ENCODE results near the gene SLC35F4. TPM values are rescaled to one million over a fixed set of nuclear protein-coding genes. Genes with fewer than 3 reads are reported as not detected.
A peak's percentile ranks its signal among the peaks of the same experiment; 100 is the strongest.

Gene SLC35F4
- total RNA-seq, 1 experiment from 2014 or later = not detected

DNA sequence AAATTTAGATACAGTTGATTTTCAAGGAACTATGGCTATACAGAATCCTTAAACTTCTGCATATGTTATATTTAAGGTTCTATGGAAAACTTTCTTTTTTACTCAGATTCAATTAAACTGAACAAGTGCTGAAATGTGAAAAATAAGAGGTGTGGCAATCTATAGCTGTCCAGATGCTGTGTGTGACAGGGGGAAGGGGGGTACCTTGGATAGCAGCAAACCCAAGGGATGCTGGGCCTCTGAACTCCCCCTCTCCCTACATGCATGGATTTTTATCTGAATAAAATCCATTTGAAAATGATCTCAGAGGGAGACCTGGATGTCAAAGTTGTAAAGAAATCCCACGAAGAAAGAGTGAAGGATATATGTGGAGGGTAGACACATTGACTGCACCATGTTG, 289.4 kb downstream of the SLC35F4 start:
- no peak for TF ChIP-seq EZH2 (IDR thresholded peaks at IDR 0.05; ENCODE audit: borderline replicate concordance, low read depth, low read length, poor library complexity, severe bottlenecking)
- TF ChIP-seq, protein P1, sequence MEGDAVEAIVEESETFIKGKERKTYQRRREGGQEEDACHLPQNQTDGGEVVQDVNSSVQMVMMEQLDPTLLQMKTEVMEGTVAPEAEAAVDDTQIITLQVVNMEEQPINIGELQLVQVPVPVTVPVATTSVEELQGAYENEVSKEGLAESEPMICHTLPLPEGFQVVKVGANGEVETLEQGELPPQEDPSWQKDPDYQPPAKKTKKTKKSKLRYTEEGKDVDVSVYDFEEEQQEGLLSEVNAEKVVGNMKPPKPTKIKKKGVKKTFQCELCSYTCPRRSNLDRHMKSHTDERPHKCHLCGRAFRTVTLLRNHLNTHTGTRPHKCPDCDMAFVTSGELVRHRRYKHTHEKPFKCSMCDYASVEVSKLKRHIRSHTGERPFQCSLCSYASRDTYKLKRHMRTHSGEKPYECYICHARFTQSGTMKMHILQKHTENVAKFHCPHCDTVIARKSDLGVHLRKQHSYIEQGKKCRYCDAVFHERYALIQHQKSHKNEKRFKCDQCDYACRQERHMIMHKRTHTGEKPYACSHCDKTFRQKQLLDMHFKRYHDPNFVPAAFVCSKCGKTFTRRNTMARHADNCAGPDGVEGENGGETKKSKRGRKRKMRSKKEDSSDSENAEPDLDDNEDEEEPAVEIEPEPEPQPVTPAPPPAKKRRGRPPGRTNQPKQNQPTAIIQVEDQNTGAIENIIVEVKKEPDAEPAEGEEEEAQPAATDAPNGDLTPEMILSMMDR (conservative IDR thresholded peaks at IDR 0.05; ENCODE audit: low read depth, low read length) = no peak
- no peak for DNase-seq (ENCODE audit: low spot score)
- H3K4me1 ChIP-seq (ENCODE audit: insufficient read depth, low read length, poor library complexity, severe bottlenecking) = peaks cover 4% of the 10 kb centered on the region
- POLR2A ChIA-PET (ENCODE audit: low non-redundant PET) = no interaction called here
- CTCF ChIA-PET = no interaction called here
- H3K36me3 ChIP-seq (ENCODE audit: insufficient read depth, low read length, poor library complexity, severe bottlenecking) = no peaks in the 10 kb centered on the region
- intact Hi-C loops (cut with micrococcal nuclease; ENCODE audit: unreplicated experiment) = no loop called here
- H3K27ac ChIP-seq (ENCODE audit: low read depth, low read length, poor library complexity, severe bottlenecking) = no peak overlapping the region
- no TSS peak for BruUV-seq (replicated peaks)
- no peak overlapping the region for H3K4me3 ChIP-seq (ENCODE audit: low read depth, low read length, poor library complexity, severe bottlenecking)
- H3K9me3 ChIP-seq (ENCODE audit: low read depth, low read length, poor library complexity, severe bottlenecking) = no peaks in the 10 kb centered on the region
- H3K27me3 ChIP-seq (replicated peaks; ENCODE audit: insufficient read depth, low read depth, low read length, poor library complexity) = no peaks in the 10 kb centered on the region

DNA sequence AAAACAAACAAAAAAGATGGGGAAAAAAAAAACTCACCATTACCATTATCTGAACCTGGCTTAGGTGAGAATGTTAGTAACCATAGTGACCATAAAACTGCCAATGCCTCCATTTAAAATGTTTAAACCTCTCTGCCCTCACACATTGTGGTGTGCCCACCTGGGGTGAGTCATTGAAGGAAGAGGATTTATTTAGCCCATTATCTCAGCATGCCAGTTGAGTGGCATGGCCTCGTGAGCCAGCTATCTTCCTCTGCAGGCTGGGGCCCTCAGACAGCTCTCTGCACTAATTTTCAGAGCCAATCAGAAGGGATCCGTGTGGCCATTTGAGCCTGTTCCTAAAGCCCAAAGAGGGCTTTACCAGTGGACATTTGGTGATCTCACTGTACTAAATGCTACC, 290.4 kb downstream of the SLC35F4 start:
- TF ChIP-seq, protein P1 (conservative IDR thresholded peaks at IDR 0.05; ENCODE audit: low read depth, low read length) = no peak
- no peak for TF ChIP-seq EZH2 (IDR thresholded peaks at IDR 0.05; ENCODE audit: borderline replicate concordance, low read depth, low read length, poor library complexity, severe bottlenecking)
- no peak overlapping the region for H3K27ac ChIP-seq (ENCODE audit: low read depth, low read length, poor library complexity, severe bottlenecking)
- H3K4me3 ChIP-seq (ENCODE audit: low read depth, low read length, poor library complexity, severe bottlenecking) = no peak overlapping the region
- DNase-seq (ENCODE audit: low spot score) = peak; percentile 28
- intact Hi-C loops (cut with micrococcal nuclease; ENCODE audit: unreplicated experiment) = no loop called here
- no peaks in the 10 kb centered on the region for H3K36me3 ChIP-seq (ENCODE audit: insufficient read depth, low read length, poor library complexity, severe bottlenecking)
- POLR2A ChIA-PET (ENCODE audit: low non-redundant PET) = no interaction called here
- BruUV-seq (replicated peaks) = no TSS peak
- no peaks in the 10 kb centered on the region for H3K9me3 ChIP-seq (ENCODE audit: low read depth, low read length, poor library complexity, severe bottlenecking)
- no peaks in the 10 kb centered on the region for H3K27me3 ChIP-seq (replicated peaks; ENCODE audit: insufficient read depth, low read depth, low read length, poor library complexity)
- H3K4me1 ChIP-seq (ENCODE audit: insufficient read depth, low read length, poor library complexity, severe bottlenecking) = peaks cover 4% of the 10 kb centered on the region
- CTCF ChIA-PET = no interaction called here

DNA sequence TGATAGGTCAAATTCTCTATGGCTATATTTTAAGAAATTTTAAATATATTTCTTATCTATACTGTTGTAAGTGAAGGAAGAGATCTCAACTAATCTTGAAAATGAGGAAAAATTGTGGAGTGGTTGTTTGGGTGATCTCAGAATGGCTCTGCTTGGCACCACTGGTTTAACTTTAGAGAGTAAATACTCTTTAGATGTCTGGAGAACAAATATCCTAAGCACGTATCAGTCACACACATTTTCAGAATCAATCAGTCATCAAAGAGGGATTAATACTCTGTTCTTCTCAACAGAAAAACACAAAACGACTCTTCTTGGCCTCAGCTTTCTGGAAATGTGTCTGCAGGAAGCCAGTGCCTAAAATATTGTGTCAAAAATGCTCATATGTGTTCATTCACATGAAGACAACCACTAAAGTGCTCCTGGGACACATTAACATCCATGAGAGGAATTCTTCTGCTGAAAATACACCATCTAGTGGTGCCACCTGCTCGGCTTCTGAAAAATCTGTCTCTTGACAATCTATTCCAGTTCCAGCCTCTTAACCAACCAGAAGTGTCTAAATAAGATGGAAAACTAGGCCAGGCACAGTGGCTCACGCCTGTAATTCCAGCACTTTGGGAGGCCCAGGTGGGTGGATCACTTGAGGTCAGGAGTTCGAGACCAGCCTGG, 291.1 kb downstream of the SLC35F4 start:
- Histone ChIP-seq H3K36me3 (ENCODE audit: insufficient read depth, low read length, poor library complexity, severe bottlenecking) (no peaks in the 10 kb centered on the region), H3K27me3 (replicated peaks; ENCODE audit: insufficient read depth, low read depth, low read length, poor library complexity) (no peaks in the 10 kb centered on the region), H3K4me1 (ENCODE audit: insufficient read depth, low read length, poor library complexity, severe bottlenecking) (peaks cover 4% of the 10 kb centered on the region), H3K27ac (ENCODE audit: low read depth, low read length, poor library complexity, severe bottlenecking) (no peak overlapping the region), H3K9me3 (ENCODE audit: low read depth, low read length, poor library complexity, severe bottlenecking) (no peaks in the 10 kb centered on the region), H3K4me3 (ENCODE audit: low read depth, low read length, poor library complexity, severe bottlenecking) (no peak overlapping the region)
- POLR2A ChIA-PET (ENCODE audit: low non-redundant PET) = no interaction called here
- intact Hi-C loops (cut with micrococcal nuclease; ENCODE audit: unreplicated experiment) = no loop called here
- CTCF ChIA-PET = no interaction called here
- no peak for TF ChIP-seq EZH2 (IDR thresholded peaks at IDR 0.05; ENCODE audit: borderline replicate concordance, low read depth, low read length, poor library complexity, severe bottlenecking)
- TF ChIP-seq, protein P1 (conservative IDR thresholded peaks at IDR 0.05; ENCODE audit: low read depth, low read length) = peak; percentile 51
- no TSS peak for BruUV-seq (replicated peaks)
- DNase-seq (ENCODE audit: low spot score) = peak; percentile 39
